Measurements from ENCODE around the gene FCHO2.

- TF ChIP-seq CTCF (IDR thresholded peaks at IDR 0.05) (no peak), POLR2A (IDR thresholded peaks at IDR 0.05) (peak in 1 of 2 donors; percentile 62)
Measured at GRCh38 chr5:73119451-73120157, 163.8 kb downstream of the FCHO2 start.

Measured in thyroid gland (tissue), 4 donors.